SU-DHL-6 (cell line): Measurements from ENCODE around the gene SPINK9.

ENCODE experiments used
- H2AFZ ChIP-seq: fragments of 200-600 bp; sonication (generic); 2 replicates; pipeline ENCODE4 v1.6.1; 2014; ENCODE audit warnings: low read depth, mild to moderate bottlenecking, moderate library complexity, mixed read lengths, antibody characterized with exemption, low read length; ENCODE audit not compliant: severe bottlenecking
- H3F3A ChIP-seq: fragments of 200-600 bp; shearing (Covaris generic); 2 replicates; pipeline ENCODE4 v1.6.0; 2016; ENCODE audit warnings: antibody characterized with exemption, mild to moderate bottlenecking; ENCODE audit not compliant: insufficient read depth
- H3K27ac ChIP-seq: fragments of 200-600 bp; sonication (generic); 2 replicates; pipeline ENCODE4 v1.5.1; 2016; ENCODE audit warnings: low read depth, mild to moderate bottlenecking, low read length, moderate library complexity, mixed read lengths
- H3K27me3 ChIP-seq: fragments of 200-600 bp; sonication (generic), shearing (Covaris generic); 2 replicates; pipeline ENCODE4 v1.6.0; 2014; ENCODE audit warnings: mild to moderate bottlenecking, low read length
- H3K36me3 ChIP-seq: fragments of 200-600 bp; sonication (generic); 2 replicates; pipeline ENCODE4 v1.6.1; 2014; ENCODE audit warnings: mild to moderate bottlenecking, low read length, mixed read lengths
- H3K4me2 ChIP-seq: fragments of 300-600, 200-600 bp; shearing (Covaris generic), sonication (generic); 2 replicates; pipeline ENCODE4 v1.6.0; 2014; ENCODE audit warnings: low read length, low read depth, mild to moderate bottlenecking; ENCODE audit not compliant: poor library complexity, severe bottlenecking
- H3K4me3 ChIP-seq: fragments of 200-600 bp; sonication (generic); 2 replicates; pipeline ENCODE4 v1.5.1; 2014; ENCODE audit warnings: antibody characterized with exemption, low read length, mild to moderate bottlenecking, mixed read lengths; ENCODE audit not compliant: insufficient read depth, poor library complexity, severe bottlenecking
- H3K79me2 ChIP-seq: fragments of 200-600 bp; sonication (generic); 2 replicates; pipeline ENCODE4 v1.6.1; 2014; ENCODE audit warnings: mild to moderate bottlenecking, low read length, moderate library complexity; ENCODE audit not compliant: insufficient read depth
- H3K9ac ChIP-seq: fragments of 200-600 bp; sonication (generic); 2 replicates; pipeline ENCODE4 v1.7.0; 2014; ENCODE audit warnings: mild to moderate bottlenecking, low read length
- H3K9me2 ChIP-seq: fragments of 200-600 bp; sonication (generic); replicated peaks from 2 replicates; pipeline ENCODE4 v1.6.1; 2014; ENCODE audit warnings: low read length; ENCODE audit not compliant: insufficient read depth
- H3K9me3 ChIP-seq: fragments of 200-600 bp; sonication (generic); 2 replicates; pipeline ENCODE4 v1.6.1; 2014; ENCODE audit warnings: low read length, mixed read lengths; ENCODE audit not compliant: insufficient read depth
- H4K20me1 ChIP-seq: fragments of 200-600 bp; sonication (generic); 2 replicates; pipeline ENCODE4 v1.6.1; 2014; ENCODE audit warnings: low read depth, mild to moderate bottlenecking, antibody characterized with exemption, low read length, moderate library complexity, mixed read lengths
- EZH2phosphoT487 ChIP-seq: fragments of 200-600 bp; sonication (generic), shearing (Covaris generic); conservative IDR thresholded peaks from 2 replicates; pipeline ENCODE4 v1.6.1; 2018; ENCODE audit warnings: mild to moderate bottlenecking, antibody characterized with exemption, low read length, moderate library complexity, mixed read lengths
- TF ChIP-seq, protein P1 (sequence below): fragments of 200-600 bp; sonication (generic); IDR thresholded peaks from one replicate; pipeline ENCODE4 v1.5.1; 2017; ENCODE audit warnings: antibody characterized with exemption, mild to moderate bottlenecking, low read length, moderate library complexity; ENCODE audit not compliant: insufficient read depth, poor library complexity, severe bottlenecking

Gene SPINK9

DNA sequence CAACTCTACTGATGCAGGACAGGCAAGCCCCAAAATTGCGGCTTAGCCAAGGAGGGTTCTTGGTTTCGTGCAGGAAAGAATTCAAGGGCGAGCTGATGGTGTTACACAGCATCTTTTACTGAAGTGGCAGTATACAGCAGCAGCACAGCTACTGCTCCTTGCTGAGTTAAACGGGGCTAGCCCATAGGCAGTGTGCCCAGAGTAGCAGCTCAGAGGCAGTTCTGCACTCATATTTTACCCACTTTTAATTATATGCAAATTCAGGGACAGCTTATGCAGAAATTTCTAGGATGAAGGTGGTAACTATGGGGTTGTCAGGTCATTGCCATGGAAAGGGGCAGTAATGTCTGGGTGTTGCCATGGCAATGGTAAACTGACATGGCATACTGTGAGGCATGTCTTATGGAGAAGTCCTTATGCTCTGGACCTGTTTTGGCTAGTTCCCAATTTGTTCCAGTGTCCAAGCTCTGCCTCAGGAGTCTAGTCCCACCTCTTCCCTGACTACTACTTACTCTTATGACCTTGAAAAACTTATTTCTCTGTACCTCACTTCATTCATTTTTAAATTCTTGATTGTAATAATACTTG, 2.0 kb upstream of the SPINK9 start:
- H3K36me3 ChIP-seq = no peaks in the 10 kb centered on the region

DNA sequence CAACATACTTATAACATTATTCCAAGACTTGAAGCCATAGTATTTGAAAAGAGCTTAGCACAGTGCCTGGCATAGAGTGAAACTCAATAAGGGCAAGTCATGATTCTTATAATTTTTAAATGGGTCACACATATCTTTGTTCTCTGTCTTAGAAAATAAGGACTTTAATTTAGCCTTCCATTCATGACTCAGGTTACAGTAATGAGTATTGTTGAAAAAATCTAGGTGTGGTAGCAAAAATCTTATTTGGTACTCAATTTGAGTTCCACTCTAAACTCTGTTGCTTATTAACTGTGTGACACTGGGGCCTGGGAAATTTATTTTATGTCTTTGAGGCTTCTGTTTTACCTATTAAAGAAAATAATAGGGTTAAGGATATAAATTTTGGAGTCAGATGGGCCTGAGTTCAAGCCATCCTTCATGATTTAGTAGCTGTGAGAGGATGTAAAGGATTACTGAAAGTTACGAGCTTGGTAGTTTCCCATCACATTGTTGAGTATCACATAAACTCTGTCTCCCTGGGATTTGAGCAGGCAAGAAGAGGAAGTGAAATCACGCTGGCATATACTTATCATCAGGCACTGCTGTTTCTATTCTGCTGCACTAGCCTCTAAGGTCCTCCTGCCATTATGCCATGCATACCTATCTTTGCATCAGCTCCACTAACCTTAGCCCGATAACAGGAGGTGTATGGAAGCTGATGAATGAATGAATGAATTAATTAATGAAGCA, 1.5 kb downstream of the SPINK9 start:
- Histone ChIP-seq H3K79me2 (no peaks in the 10 kb centered on the region), H3K4me3 (no peak overlapping the region), H3K9me2 (no peaks in the 10 kb centered on the region), H3K4me2 (no peak overlapping the region), H3F3A (no peaks in the 10 kb centered on the region), H3K9ac (no peak overlapping the region), H3K27ac (no peak overlapping the region), H3K9me3 (no peaks in the 10 kb centered on the region), H2AFZ (no peak overlapping the region), H3K36me3 (no peaks in the 10 kb centered on the region), H4K20me1 (no peaks in the 10 kb centered on the region), H3K27me3 (no peaks in the 10 kb centered on the region)
- TF ChIP-seq EZH2phosphoT487 = no peak
- TF ChIP-seq, protein P1, sequence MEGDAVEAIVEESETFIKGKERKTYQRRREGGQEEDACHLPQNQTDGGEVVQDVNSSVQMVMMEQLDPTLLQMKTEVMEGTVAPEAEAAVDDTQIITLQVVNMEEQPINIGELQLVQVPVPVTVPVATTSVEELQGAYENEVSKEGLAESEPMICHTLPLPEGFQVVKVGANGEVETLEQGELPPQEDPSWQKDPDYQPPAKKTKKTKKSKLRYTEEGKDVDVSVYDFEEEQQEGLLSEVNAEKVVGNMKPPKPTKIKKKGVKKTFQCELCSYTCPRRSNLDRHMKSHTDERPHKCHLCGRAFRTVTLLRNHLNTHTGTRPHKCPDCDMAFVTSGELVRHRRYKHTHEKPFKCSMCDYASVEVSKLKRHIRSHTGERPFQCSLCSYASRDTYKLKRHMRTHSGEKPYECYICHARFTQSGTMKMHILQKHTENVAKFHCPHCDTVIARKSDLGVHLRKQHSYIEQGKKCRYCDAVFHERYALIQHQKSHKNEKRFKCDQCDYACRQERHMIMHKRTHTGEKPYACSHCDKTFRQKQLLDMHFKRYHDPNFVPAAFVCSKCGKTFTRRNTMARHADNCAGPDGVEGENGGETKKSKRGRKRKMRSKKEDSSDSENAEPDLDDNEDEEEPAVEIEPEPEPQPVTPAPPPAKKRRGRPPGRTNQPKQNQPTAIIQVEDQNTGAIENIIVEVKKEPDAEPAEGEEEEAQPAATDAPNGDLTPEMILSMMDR = no peak

More for the DNA sequence above, 2.0 kb upstream of the SPINK9 start:
- Histone ChIP-seq H3K4me2 (no peak overlapping the region), H3F3A (no peaks in the 10 kb centered on the region), H3K27ac (no peak overlapping the region), H3K4me3 (no peak overlapping the region), H2AFZ (no peak overlapping the region), H3K27me3 (no peaks in the 10 kb centered on the region), H3K9me3 (no peaks in the 10 kb centered on the region), H3K9me2 (no peaks in the 10 kb centered on the region), H4K20me1 (no peaks in the 10 kb centered on the region), H3K9ac (no peak overlapping the region), H3K79me2 (no peaks in the 10 kb centered on the region)
- TF ChIP-seq, protein P1 = no peak
- no peak for TF ChIP-seq EZH2phosphoT487

DNA sequence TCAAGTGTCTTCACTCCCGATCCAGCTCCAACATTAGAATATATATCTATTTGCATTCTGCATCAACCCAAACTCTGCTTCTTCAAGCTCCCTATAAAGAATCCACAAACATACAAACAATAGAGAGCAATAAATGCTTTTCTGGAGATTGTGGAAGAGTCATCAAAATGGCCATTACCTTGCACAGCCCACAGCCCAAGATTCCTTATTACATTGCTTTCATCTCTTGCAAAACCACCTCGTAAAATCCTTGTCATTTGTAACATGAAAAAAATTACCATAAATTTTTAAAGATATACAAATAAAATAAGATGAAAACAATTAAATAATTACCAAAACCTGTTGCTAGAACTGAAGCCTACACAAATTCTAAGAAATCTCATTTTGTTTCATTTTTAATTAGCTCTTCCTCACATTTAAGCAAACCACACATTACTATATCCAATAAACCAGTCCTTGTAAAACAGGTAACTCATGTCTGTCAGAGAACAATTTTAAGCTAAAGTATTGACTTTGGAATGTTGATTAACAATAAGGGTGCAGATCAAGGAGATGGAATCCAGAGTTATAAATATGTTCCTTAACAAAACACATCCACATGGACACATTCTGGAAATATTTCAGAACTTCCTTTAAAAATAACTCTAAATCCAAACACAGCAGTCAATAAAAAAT, 7.1 kb downstream of the SPINK9 start:
- Histone ChIP-seq H3K4me3 (no peak overlapping the region), H4K20me1 (no peaks in the 10 kb centered on the region), H3K27ac (no peak overlapping the region), H3K9me3 (no peaks in the 10 kb centered on the region), H3F3A (no peaks in the 10 kb centered on the region), H3K9me2 (no peaks in the 10 kb centered on the region), H3K27me3 (no peaks in the 10 kb centered on the region), H2AFZ (no peak overlapping the region), H3K36me3 (no peaks in the 10 kb centered on the region), H3K4me2 (no peak overlapping the region), H3K9ac (no peak overlapping the region), H3K79me2 (no peaks in the 10 kb centered on the region)
- TF ChIP-seq EZH2phosphoT487 = no peak
- TF ChIP-seq, protein P1 = no peak
